NT2/D1 (cell line): Measurements from ENCODE around the gene IKZF4.

Experiments
- SUZ12 ChIP-seq: IDR thresholded peaks from 2 replicates; pipeline ENCODE4 v1.6.1; 2011; ENCODE audit not compliant: insufficient read length, insufficient read depth; ENCODE audit errors: extremely low read depth
- ZNF274 ChIP-seq: IDR thresholded peaks from 2 replicates; pipeline ENCODE4 v1.6.1; 2011; ENCODE audit warnings: mild to moderate bottlenecking, low read depth, low read length

- TF ChIP-seq SUZ12 (no peak), ZNF274 (no peak)
These were observed 7.4 kb upstream of the IKZF4 start for GRCh38 chr12:56013482-56013881.
